ENCODE data around the gene AGBL4.

Gene AGBL4

DNA sequence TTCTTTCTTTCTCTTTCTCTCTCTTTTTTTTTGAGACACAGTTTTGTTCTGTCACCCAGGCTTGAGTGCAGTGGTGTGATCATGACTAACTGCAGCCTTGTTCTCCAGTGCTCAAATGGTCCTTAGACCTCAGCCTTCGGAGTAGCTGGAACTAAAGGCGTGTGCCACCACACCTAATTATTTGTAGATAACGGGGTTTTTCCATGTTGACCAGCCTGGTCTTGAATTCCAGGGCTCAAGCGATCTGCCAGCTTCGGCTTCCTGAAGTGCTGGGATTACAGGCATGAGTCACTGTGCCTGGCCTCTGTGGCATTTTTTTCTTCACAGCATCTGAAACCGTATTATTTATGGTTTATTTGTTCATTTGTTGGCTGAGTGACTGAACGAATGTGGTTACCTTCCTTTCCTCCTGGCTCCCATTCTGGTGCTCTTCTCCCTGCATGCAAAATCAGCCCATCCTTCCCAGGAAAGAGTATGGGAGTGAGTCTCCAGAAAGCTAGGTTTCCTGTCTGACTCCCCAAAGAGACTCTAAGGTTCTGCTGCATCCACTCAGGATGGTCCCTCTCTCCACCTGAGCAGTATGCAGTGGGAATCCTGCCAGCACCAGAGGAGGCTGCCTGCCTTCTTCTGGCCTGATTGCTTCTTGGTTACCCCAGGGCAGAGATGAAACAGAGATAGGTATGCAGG, 1092.1 kb downstream of the AGBL4 start:
- no peak overlapping the region for H3K4me3 ChIP-seq (ENCODE audit: low read depth, low read length)
- TF ChIP-seq, protein P1, sequence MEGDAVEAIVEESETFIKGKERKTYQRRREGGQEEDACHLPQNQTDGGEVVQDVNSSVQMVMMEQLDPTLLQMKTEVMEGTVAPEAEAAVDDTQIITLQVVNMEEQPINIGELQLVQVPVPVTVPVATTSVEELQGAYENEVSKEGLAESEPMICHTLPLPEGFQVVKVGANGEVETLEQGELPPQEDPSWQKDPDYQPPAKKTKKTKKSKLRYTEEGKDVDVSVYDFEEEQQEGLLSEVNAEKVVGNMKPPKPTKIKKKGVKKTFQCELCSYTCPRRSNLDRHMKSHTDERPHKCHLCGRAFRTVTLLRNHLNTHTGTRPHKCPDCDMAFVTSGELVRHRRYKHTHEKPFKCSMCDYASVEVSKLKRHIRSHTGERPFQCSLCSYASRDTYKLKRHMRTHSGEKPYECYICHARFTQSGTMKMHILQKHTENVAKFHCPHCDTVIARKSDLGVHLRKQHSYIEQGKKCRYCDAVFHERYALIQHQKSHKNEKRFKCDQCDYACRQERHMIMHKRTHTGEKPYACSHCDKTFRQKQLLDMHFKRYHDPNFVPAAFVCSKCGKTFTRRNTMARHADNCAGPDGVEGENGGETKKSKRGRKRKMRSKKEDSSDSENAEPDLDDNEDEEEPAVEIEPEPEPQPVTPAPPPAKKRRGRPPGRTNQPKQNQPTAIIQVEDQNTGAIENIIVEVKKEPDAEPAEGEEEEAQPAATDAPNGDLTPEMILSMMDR (IDR thresholded peaks at IDR 0.05; ENCODE audit: low read depth, low read length, missing control alignments) = no peak
- no peak for DNase-seq (ENCODE audit: low read depth)

GRCh38 chr1:48930011-48930410, 1093.7 kb downstream of the AGBL4 start:
- TF ChIP-seq, protein P1 (IDR thresholded peaks at IDR 0.05; ENCODE audit: low read depth, low read length, missing control alignments) = no peak
- DNase-seq (ENCODE audit: low read depth) = no peak
- H3K4me3 ChIP-seq (ENCODE audit: low read depth, low read length) = no peak overlapping the region

DNA sequence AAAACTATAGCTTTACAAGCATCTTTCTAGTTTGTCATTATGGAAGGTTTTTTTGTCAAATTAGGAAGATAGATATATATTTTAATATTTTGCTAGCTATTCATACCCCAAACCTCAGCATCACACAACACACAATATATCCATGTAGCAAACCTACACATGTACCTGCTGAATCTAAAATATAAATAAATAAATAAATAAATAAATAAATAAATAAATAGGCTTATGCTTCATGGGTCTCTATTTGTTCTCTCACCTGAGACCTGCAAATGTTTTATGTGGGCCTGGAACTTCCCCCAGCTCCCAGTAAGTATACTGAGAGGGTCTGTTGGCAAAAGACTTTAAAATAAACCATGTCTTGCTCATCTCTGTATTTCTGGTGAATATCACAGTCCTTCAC, 1099.7 kb downstream of the AGBL4 start:
- no peak for DNase-seq (ENCODE audit: low read depth)
- no peak overlapping the region for H3K4me3 ChIP-seq (ENCODE audit: low read depth, low read length)
- TF ChIP-seq, protein P1 (IDR thresholded peaks at IDR 0.05; ENCODE audit: low read depth, low read length, missing control alignments) = no peak

DNA sequence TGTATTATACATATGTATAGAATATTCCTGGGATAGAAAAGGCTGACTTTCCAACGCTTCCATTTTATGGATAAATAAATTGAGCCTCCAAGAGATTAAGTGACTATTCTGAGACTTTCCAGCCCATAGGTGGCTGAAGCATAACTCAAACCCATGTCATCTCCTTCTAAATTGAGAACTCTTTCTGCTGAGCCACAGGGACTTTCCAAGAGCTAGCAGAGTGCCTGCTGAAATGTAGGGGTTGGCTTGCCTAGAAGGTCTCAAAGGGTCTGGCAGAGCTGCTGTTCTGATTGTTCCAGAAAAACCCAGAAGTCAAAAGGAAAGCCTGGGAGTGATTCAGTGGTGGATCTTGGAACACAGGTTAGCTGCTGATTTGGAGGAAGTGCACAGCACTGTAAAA, 1100.6 kb downstream of the AGBL4 start:
- TF ChIP-seq, protein P1 (IDR thresholded peaks at IDR 0.05; ENCODE audit: low read depth, low read length, missing control alignments) = no peak
- no peak for DNase-seq (ENCODE audit: low read depth)
- H3K4me3 ChIP-seq (ENCODE audit: low read depth, low read length) = no peak overlapping the region

DNA sequence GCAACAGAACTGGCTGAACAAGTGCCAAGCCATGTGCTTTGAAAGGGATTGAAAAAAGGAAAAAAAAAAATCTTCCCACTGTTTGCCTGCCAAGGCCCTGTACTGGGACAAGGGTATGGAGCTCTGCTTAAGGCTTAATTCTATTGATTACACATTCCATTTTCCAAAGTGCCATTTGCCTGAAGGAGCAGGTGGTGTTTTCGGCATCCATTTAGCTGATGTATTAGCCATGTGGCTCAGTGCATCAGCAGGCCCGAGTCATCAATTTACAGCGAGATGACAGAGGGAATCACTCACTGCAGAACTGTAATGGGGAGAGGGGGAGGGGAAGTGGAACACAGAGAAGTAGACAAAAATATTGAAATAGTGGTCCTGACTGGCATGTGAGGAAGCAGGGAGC, 1102.9 kb downstream of the AGBL4 start:
- TF ChIP-seq, protein P1 (IDR thresholded peaks at IDR 0.05; ENCODE audit: low read depth, low read length, missing control alignments) = no peak
- H3K4me3 ChIP-seq (ENCODE audit: low read depth, low read length) = no peak overlapping the region
- no peak for DNase-seq (ENCODE audit: low read depth)

DNA sequence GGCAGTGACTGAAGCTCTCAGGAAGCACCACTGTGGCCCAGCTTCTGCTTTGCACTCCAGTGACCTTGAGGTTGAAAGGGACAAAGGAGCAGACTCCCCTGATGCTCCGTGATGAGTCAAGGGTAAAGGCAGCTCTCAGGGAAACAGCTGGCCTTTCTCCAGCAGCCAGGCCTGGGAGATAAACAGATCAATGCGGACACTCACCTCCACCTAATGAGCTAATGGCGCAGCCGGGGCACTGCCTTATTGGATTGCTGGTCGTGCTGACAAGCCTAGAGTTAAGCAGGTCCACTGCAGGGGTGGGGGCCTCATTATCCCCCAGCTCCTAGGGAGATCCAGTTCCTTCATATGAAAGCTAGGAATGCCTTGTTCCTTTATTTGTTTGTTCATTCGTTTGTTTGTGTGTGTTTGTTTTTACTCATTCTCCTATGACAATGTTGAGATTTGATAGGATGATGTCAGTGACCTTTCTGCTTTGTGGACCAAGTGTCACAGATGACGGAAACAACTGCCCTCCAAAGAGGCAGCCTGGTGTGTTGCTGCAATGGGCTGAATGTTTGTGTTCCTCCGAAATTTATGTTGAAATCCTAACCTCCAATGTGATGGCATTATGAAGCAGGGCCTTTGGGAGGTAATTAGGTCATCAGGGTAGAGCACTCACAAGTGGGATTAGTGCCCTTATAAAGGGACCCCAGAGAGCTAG, 1105.7 kb downstream of the AGBL4 start:
- DNase-seq (ENCODE audit: low read depth) = no peak
- TF ChIP-seq, protein P1 (IDR thresholded peaks at IDR 0.05; ENCODE audit: low read depth, low read length, missing control alignments) = no peak
- no peak overlapping the region for H3K4me3 ChIP-seq (ENCODE audit: low read depth, low read length)

GRCh38 chr1:48917070-48917454, 1106.7 kb downstream of the AGBL4 start:
- TF ChIP-seq, protein P1 (IDR thresholded peaks at IDR 0.05; ENCODE audit: low read depth, low read length, missing control alignments) = no peak

More at GRCh38 chr1:48917070-48917454, 1106.7 kb downstream of the AGBL4 start:
- DNase-seq (ENCODE audit: low read depth) = no peak
- H3K4me3 ChIP-seq (ENCODE audit: low read depth, low read length) = no peak overlapping the region
